OCI-LY1 (cell line): ENCODE data around the gene SECTM1.

Experiments used
- H2AFZ ChIP-seq: fragments of 200-600 bp; sonication (generic), shearing (Covaris generic); 2 replicates; pipeline ENCODE4 v1.6.0; 2014; ENCODE audit warnings: antibody characterized with exemption, mild to moderate bottlenecking, low read length
- H3F3A ChIP-seq: fragments of 200-600 bp; sonication (generic), shearing (Covaris generic); 2 replicates; pipeline ENCODE4 v1.6.0; 2014; ENCODE audit warnings: mild to moderate bottlenecking, antibody characterized with exemption, low read length, moderate library complexity; ENCODE audit not compliant: insufficient read depth
- H3K27ac ChIP-seq: fragments of 200-600 bp; sonication (generic); 2 replicates; pipeline ENCODE4 v1.5.1; 2014; ENCODE audit warnings: low read length, mixed run types, mild to moderate bottlenecking, low read depth; ENCODE audit not compliant: poor library complexity, severe bottlenecking
- H3K27me3 ChIP-seq: fragments of 200-600 bp; sonication (generic); 2 replicates; pipeline ENCODE4 v1.6.0; 2014; ENCODE audit warnings: antibody characterized with exemption, mild to moderate bottlenecking, low read length, moderate library complexity; ENCODE audit not compliant: insufficient read depth
- H3K36me3 ChIP-seq: fragments of 200-600 bp; sonication (generic); 2 replicates; pipeline ENCODE4 v1.6.1; 2014; ENCODE audit warnings: mild to moderate bottlenecking, antibody characterized with exemption, low read length, moderate library complexity, mixed read lengths; ENCODE audit not compliant: insufficient read depth
- H3K4me1 ChIP-seq: fragments of 200-600 bp; sonication (generic); 2 replicates; pipeline ENCODE4 v1.5.1; 2014; ENCODE audit warnings: mild to moderate bottlenecking, low read length, moderate library complexity; ENCODE audit not compliant: insufficient read depth, severe bottlenecking
- H3K4me2 ChIP-seq: fragments of 200-600 bp; sonication (generic), shearing (Covaris generic); 2 replicates; pipeline ENCODE4 v1.6.1; 2014; ENCODE audit warnings: low read length
- H3K4me3 ChIP-seq: fragments of 200-600 bp; sonication (generic); 2 replicates; pipeline ENCODE4 v1.5.1; 2014; ENCODE audit warnings: low read length, low read depth, mild to moderate bottlenecking, mixed read lengths; ENCODE audit not compliant: poor library complexity, severe bottlenecking
- H3K79me2 ChIP-seq: fragments of 200-600 bp; shearing (Covaris generic); 2 replicates; pipeline ENCODE4 v1.6.1; 2016; ENCODE audit warnings: mixed run types, low read length, mixed read lengths; ENCODE audit not compliant: insufficient read depth
- H3K9ac ChIP-seq: fragments of 200-600 bp; sonication (generic), shearing (Covaris generic); 2 replicates; pipeline ENCODE4 v1.6.1; 2014; ENCODE audit warnings: mild to moderate bottlenecking, low read length, mixed read lengths
- H3K9me2 ChIP-seq: fragments of 200-600 bp; sonication (generic), shearing (Covaris generic); 2 replicates; pipeline ENCODE4 v1.6.1; 2014; ENCODE audit warnings: low read depth, mild to moderate bottlenecking, low read length, mixed read lengths
- H3K9me3 ChIP-seq: fragments of 200-600 bp; shearing (Covaris generic); 2 replicates; pipeline ENCODE4 v1.6.1; 2014; ENCODE audit warnings: low read length, mixed read lengths
- H4K20me1 ChIP-seq: fragments of 200-600 bp; sonication (generic), shearing (Covaris generic); 2 replicates; pipeline ENCODE4 v1.6.0; 2016; ENCODE audit warnings: mild to moderate bottlenecking, low read length; ENCODE audit not compliant: insufficient read depth
- CTCF ChIP-seq: fragments of 200-600 bp; sonication (generic), shearing (Covaris generic); IDR thresholded peaks from 2 replicates; pipeline ENCODE4 v1.5.1; 2017; ENCODE audit warnings: mild to moderate bottlenecking, antibody characterized with exemption, low read length, moderate library complexity, mixed read lengths
- EZH2 ChIP-seq: fragments of 200-600 bp; sonication (generic), shearing (Covaris generic); IDR thresholded peaks from 2 replicates; pipeline ENCODE4 v1.8.0; 2017; ENCODE audit warnings: borderline replicate concordance, mixed run types, mild to moderate bottlenecking, antibody characterized with exemption, low read length, moderate library complexity, mixed read lengths

SECTM1 gene

GRCh38 chr17:82351254-82351712, 17.7 kb upstream of the SECTM1 start:
- Histone ChIP-seq H3K9me2 (no peaks in the 10 kb centered on the region), H3K4me2 (peak overlapping the region; percentile 9; the same call in 1 of the 2 replicates), H3K9me3 (no peaks in the 10 kb centered on the region), H3K36me3 (no peaks in the 10 kb centered on the region), H3K4me3 (no peak overlapping the region), H3K27ac (peak overlapping the region; percentile 91), H3K27me3 (no peaks in the 10 kb centered on the region), H3F3A (no peaks in the 10 kb centered on the region; the same call in 1 of the 2 replicates), H3K79me2 (no peaks in the 10 kb centered on the region), H3K9ac (no peak overlapping the region; the same call in 1 of the 2 replicates), H4K20me1 (no peaks in the 10 kb centered on the region), H2AFZ (no peak overlapping the region), H3K4me1 (peaks cover 41% of the 10 kb centered on the region)
- TF ChIP-seq CTCF (no peak), EZH2 (no peak)

- Histone ChIP-seq H3K9ac (no peak overlapping the region), H3F3A (no peaks in the 10 kb centered on the region; the same call in 1 of the 2 replicates), H2AFZ (no peak overlapping the region), H3K4me2 (peak overlapping the region; percentile 3; the same call in 1 of the 2 replicates), H3K4me3 (no peak overlapping the region), H3K27ac (peak overlapping the region; percentile 91), H3K9me2 (no peaks in the 10 kb centered on the region), H3K36me3 (no peaks in the 10 kb centered on the region), H3K9me3 (no peaks in the 10 kb centered on the region), H4K20me1 (no peaks in the 10 kb centered on the region), H3K79me2 (no peaks in the 10 kb centered on the region), H3K27me3 (no peaks in the 10 kb centered on the region), H3K4me1 (peaks cover 36% of the 10 kb centered on the region)
- TF ChIP-seq EZH2 (no peak), CTCF (peak; percentile 47)
These were observed 16.8 kb upstream of the SECTM1 start for GRCh38 chr17:82350182-82351030.

GRCh38 chr17:82349287-82349701, 15.7 kb upstream of the SECTM1 start:
- Histone ChIP-seq H3K9ac (no peak overlapping the region), H3F3A (no peaks in the 10 kb centered on the region; the same call in 1 of the 2 replicates), H3K4me3 (no peak overlapping the region), H3K36me3 (no peaks in the 10 kb centered on the region), H3K79me2 (no peaks in the 10 kb centered on the region), H3K4me2 (no peak overlapping the region), H3K9me2 (no peaks in the 10 kb centered on the region), H3K4me1 (peaks cover 36% of the 10 kb centered on the region), H3K27ac (no peak overlapping the region), H2AFZ (no peak overlapping the region), H3K9me3 (no peaks in the 10 kb centered on the region), H3K27me3 (no peaks in the 10 kb centered on the region), H4K20me1 (no peaks in the 10 kb centered on the region)
- TF ChIP-seq CTCF = no peak
